Measurements from ENCODE around the gene CATSPER4. TPM values are rescaled to one million over a fixed set of nuclear protein-coding genes. Genes with fewer than 3 reads are reported as not detected.

CATSPER4 gene
- not detected in 2 replicates for total RNA-seq
- long read RNA-seq: 0 reads

DNA sequence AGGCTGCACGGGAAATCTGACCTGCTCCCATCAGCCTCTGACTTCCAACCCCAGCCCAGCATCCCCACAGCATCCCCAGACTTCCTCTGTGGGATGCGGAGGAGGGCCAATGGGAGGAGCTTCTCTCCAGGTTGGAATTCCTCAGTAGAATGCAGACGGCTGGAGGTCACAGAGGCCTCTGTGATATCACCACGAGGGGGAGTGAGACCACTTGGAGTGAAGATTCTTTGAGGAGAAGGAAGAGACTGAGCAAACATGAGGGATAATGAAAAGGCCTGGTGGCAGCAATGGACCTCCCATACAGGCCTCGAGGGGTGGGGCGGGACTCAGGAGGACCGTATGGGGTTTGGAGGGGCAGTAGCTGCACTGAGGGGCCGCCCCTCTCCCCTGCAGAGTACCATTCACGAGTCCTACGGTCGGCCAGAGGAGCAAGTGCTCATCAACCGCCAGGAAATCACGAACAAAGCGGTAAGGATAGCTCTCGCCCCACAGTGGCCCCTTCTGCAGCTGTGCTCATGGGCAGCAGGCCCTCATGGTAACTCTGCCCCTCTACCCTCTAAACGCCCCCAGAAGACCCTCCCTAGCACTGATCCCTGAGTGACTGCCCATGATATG lies at the start of gene CATSPER4:
TSS of gene CATSPER4 (plus strand) at position 230 of the 615 bp plus-strand sequence. CDS start at position 256, 26 bp downstream.
- no peaks in the 10 kb centered on the region for H3K9me3 Mint-ChIP-seq (ENCODE audit: low read depth)
- no peaks in the 10 kb centered on the region for H3K4me1 Mint-ChIP-seq (ENCODE audit: low read depth)
- peak within 1 kb of the TSS; percentile 11 for H3K27ac Mint-ChIP-seq
- peaks cover 10% of the 10 kb centered on the region for H3K27me3 Mint-ChIP-seq
- TF ChIP-seq, protein P1, sequence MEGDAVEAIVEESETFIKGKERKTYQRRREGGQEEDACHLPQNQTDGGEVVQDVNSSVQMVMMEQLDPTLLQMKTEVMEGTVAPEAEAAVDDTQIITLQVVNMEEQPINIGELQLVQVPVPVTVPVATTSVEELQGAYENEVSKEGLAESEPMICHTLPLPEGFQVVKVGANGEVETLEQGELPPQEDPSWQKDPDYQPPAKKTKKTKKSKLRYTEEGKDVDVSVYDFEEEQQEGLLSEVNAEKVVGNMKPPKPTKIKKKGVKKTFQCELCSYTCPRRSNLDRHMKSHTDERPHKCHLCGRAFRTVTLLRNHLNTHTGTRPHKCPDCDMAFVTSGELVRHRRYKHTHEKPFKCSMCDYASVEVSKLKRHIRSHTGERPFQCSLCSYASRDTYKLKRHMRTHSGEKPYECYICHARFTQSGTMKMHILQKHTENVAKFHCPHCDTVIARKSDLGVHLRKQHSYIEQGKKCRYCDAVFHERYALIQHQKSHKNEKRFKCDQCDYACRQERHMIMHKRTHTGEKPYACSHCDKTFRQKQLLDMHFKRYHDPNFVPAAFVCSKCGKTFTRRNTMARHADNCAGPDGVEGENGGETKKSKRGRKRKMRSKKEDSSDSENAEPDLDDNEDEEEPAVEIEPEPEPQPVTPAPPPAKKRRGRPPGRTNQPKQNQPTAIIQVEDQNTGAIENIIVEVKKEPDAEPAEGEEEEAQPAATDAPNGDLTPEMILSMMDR (IDR thresholded peaks at IDR 0.05; ENCODE audit: unreplicated experiment): peak; percentile 53
- DNase-seq (ENCODE audit: low spot score, unreplicated experiment): no peak
- H3K36me3 Mint-ChIP-seq (ENCODE audit: insufficient read depth): peaks cover 11% of the 10 kb centered on the region
- H3K4me3 Mint-ChIP-seq (ENCODE audit: low read depth): no peak within 1 kb of the TSS

DNA sequence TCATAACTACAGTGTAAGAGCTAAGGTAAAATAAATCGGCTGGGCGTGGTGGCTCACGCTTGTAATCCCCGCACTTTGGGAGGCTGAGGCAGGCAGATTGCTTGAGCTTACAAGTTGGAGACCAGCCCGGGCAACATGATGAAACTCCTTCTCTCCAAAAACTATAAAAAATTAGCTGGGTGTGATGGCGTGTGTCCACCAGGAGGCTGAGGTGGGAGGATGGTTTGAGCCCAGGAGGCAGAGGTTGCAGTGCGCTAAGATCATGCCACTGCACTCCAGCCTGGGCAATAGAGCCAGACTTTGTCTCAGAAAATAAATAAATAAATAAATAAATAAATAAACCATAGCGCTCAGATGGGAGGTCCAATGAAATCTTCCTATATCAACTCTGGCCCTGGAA lies 48.2 kb upstream of the CATSPER4 start:
- H3K4me1 Mint-ChIP-seq (ENCODE audit: low read depth): no peaks in the 10 kb centered on the region
- H3K27me3 Mint-ChIP-seq: peaks cover 10% of the 10 kb centered on the region
- no peaks in the 10 kb centered on the region for H3K36me3 Mint-ChIP-seq (ENCODE audit: insufficient read depth)
- TF ChIP-seq, protein P1 (IDR thresholded peaks at IDR 0.05; ENCODE audit: unreplicated experiment): no peak
- no peak overlapping the region for H3K27ac Mint-ChIP-seq
- H3K4me3 Mint-ChIP-seq (ENCODE audit: low read depth): no peak overlapping the region
- no peaks in the 10 kb centered on the region for H3K9me3 Mint-ChIP-seq (ENCODE audit: low read depth)
- DNase-seq (ENCODE audit: low spot score, unreplicated experiment): no peak

GRCh38 chr1:26145041-26145959 lies 45.1 kb upstream of the CATSPER4 start:
- H3K36me3 Mint-ChIP-seq (ENCODE audit: insufficient read depth): no peaks in the 10 kb centered on the region
- no peak overlapping the region for H3K27ac Mint-ChIP-seq
- no peaks in the 10 kb centered on the region for H3K4me1 Mint-ChIP-seq (ENCODE audit: low read depth)
- TF ChIP-seq, protein P1 (IDR thresholded peaks at IDR 0.05; ENCODE audit: unreplicated experiment): peak; percentile 81
- H3K27me3 Mint-ChIP-seq: peaks cover 18% of the 10 kb centered on the region
- no peak overlapping the region for H3K4me3 Mint-ChIP-seq (ENCODE audit: low read depth)
- peak; percentile 67 for DNase-seq (ENCODE audit: low spot score, unreplicated experiment)
- no peaks in the 10 kb centered on the region for H3K9me3 Mint-ChIP-seq (ENCODE audit: low read depth)

GRCh38 chr1:26145960-26146294 lies 44.5 kb upstream of the CATSPER4 start:
- no peaks in the 10 kb centered on the region for H3K9me3 Mint-ChIP-seq (ENCODE audit: low read depth)
- no peak for DNase-seq (ENCODE audit: low spot score, unreplicated experiment)
- H3K36me3 Mint-ChIP-seq (ENCODE audit: insufficient read depth): no peaks in the 10 kb centered on the region
- H3K4me3 Mint-ChIP-seq (ENCODE audit: low read depth): no peak overlapping the region
- H3K4me1 Mint-ChIP-seq (ENCODE audit: low read depth): no peaks in the 10 kb centered on the region
- TF ChIP-seq, protein P1 (IDR thresholded peaks at IDR 0.05; ENCODE audit: unreplicated experiment): no peak
- H3K27me3 Mint-ChIP-seq: peaks cover 18% of the 10 kb centered on the region
- H3K27ac Mint-ChIP-seq: no peak overlapping the region

DNA sequence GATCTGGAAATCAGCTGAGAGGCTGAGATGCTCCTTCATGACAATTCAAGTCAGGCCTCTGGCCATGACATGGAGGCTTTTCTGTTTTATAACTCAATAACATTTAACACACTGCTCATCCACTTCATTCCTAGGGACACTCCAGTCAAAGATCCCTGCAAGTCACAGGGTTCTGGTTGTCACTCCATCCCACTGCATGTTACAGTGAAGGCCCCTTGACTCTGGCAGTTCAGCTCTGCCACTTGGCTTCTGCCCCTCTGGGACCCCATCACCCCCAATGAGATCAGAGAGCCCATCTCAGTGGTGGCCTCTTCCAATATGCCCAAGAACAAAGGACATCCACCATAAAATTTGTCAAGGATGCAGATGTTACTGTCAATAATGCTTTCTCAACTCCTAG lies 41.5 kb upstream of the CATSPER4 start:
- DNase-seq (ENCODE audit: low spot score, unreplicated experiment): no peak
- TF ChIP-seq, protein P1 (IDR thresholded peaks at IDR 0.05; ENCODE audit: unreplicated experiment): no peak
- Mint-ChIP-seq H3K27ac (no peak overlapping the region), H3K36me3 (ENCODE audit: insufficient read depth) (no peaks in the 10 kb centered on the region), H3K4me3 (ENCODE audit: low read depth) (no peak overlapping the region), H3K9me3 (ENCODE audit: low read depth) (no peaks in the 10 kb centered on the region), H3K4me1 (ENCODE audit: low read depth) (no peaks in the 10 kb centered on the region), H3K27me3 (peaks cover 22% of the 10 kb centered on the region)
